IPS DF 4.7 (cell line): ENCODE data around the gene RNF126.
"Not testable (repeated sequence)": the region's sequence is repeated elsewhere in the genome, so short reads cannot be mapped to it uniquely, and the experiment has no call there.

Experiments used
- DNase-seq: peaks from one replicate; pipeline ENCODE4 v3.0.0-alpha.2; 2013; ENCODE audit warnings: low spot score; ENCODE audit errors: extremely low read depth

RNF126 gene

GRCh38 chr19:662962-663681, at the start of gene RNF126:
RNF126 (minus strand) TSS chr19:663214; CDS start chr19:663121, 93 bp downstream.
- DNase-seq = no peak

DNA sequence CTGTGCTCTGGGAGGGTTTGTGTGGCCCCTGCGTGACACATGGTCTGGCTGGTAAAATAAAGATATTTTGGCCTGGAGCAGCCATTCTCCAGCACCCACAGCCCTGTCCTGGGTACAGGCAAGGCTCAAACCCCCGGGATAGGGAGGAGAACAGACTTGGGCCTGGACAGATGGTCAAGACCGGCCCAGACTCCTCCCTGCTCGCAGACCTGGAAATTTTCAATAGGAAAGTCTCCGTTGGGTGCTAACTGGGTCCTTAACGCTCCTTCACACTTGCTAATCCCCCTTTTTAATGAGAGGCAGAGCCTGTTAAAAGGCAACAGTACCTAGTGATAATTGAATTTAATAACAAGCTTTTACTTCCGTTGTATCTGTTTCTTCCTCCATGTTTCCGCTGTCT, 48.2 kb upstream of the RNF126 start:
- DNase-seq = no peak

DNA sequence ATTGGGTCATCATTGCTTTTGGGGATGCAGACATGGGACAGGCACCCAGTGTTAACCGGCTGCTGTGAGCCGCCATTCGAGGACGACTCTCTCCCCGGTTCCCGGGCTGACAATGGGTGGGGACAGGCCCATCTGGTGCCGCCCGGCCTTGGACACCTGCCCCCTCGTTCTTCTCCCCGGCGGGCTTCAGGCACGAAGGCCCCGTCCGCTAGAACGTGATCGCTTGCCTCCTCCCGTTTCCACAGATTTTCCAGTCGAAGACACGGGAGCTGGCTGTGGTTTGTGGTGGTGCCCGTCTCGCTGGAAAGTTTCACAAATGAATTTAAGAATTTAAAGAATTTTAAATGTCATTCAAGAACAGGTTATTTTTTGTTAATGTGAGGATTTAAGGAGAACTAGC, 47.8 kb upstream of the RNF126 start:
- DNase-seq = no peak

DNA sequence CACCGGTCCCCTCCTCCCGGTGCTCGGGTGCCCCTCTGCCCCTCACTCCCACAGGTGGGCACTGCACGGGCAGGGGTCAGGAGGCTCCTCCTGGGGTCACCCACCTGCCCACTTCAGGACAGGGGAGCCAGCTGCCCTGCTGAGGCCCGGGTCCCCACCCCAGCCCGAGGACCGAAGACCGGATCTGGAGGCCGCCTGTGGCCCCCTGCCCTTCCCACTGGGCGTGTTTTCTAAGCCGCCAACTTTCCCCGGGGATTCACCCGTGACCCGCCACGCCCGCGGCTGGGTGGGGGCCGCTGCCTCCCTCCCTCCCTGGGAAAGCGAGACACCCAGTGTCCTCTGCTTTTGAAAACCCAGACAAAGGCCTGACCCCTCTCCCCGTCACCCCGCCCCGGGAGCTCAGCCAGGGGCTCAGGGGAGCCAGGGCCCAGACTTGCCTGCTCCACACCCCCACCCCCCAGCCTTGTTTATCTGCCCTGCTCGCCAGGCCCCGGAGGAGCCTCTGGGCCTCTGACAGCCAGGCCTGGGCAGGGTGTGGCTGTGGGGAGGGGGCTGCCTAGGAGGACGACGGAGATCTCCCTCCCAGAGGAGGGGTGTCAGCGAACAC, 47.1 kb upstream of the RNF126 start:
- no peak for DNase-seq

- no peak for DNase-seq
Measured at GRCh38 chr19:709196-709964, 46.4 kb upstream of the RNF126 start.

- no peak for DNase-seq
Measured at GRCh38 chr19:708154-709143, 45.4 kb upstream of the RNF126 start, which contains the start of gene PALM. PALM (plus strand) TSS chr19:708935; CDS start chr19:709147, 212 bp downstream.

DNA sequence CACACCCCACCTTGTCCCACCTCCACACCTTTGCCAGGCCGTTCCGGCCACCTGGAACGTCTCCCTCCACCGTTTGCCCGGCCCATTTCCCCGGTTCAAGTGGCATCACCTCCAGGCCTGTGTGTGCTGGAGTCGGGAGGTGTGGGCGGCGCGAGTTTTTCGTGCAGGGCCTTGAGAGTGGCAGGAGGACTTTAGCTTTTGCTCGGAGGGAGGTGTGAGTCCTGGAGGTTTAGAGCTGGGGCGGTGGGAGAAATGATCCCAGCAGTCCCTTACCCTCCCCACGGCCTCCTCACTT, 41.4 kb upstream of the RNF126 start:
- no peak for DNase-seq

GRCh38 chr19:703651-704446, 40.8 kb upstream of the RNF126 start:
- DNase-seq = no peak

DNA sequence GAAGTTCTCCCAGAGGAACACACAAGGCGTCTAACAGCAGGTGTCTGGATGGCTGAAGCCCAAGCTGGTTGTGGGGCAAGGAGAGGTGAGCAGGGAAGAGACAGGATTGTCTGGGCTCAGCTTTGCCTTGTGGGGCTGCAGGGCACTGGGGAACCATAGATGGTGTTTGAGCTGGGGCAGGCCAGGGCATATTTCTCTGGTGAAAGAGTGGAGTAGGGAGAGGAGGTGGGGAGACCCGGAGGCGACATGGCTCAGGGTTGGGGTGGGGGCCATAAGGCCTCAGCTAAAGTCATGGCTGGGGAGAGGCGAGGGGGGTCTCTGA, 40.3 kb upstream of the RNF126 start:
- DNase-seq = no peak

GRCh38 chr19:702847-703246, 39.8 kb upstream of the RNF126 start:
- not testable (repeated sequence) for DNase-seq

DNA sequence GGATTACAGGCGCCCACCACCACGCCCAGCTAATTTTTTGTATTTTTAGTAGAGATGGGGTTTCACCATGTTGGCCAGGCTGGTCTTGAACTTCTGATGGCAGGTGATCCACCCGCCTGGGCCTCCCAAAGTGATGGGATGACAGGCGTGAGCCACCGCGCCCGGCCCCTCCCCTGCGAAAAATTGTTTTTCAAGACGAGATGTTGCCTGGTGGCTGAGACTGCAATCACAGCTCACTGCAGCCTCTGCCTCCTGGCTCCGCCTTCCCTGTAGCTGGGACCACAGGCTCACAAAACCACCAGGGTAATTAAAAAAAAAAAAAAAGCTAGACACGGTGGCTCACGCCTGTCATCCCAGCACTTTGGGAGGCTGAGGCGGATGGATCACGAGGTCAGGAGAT, 36.9 kb upstream of the RNF126 start:
- DNase-seq = not testable (repeated sequence)

GRCh38 chr19:698529-698928, 35.5 kb upstream of the RNF126 start:
- not testable (repeated sequence) for DNase-seq

GRCh38 chr19:695352-695949, 32.4 kb upstream of the RNF126 start, which contains the start of gene PRSS57:
PRSS57 (minus strand) TSS chr19:695452; CDS start chr19:695430, 22 bp downstream.
- no peak for DNase-seq

DNA sequence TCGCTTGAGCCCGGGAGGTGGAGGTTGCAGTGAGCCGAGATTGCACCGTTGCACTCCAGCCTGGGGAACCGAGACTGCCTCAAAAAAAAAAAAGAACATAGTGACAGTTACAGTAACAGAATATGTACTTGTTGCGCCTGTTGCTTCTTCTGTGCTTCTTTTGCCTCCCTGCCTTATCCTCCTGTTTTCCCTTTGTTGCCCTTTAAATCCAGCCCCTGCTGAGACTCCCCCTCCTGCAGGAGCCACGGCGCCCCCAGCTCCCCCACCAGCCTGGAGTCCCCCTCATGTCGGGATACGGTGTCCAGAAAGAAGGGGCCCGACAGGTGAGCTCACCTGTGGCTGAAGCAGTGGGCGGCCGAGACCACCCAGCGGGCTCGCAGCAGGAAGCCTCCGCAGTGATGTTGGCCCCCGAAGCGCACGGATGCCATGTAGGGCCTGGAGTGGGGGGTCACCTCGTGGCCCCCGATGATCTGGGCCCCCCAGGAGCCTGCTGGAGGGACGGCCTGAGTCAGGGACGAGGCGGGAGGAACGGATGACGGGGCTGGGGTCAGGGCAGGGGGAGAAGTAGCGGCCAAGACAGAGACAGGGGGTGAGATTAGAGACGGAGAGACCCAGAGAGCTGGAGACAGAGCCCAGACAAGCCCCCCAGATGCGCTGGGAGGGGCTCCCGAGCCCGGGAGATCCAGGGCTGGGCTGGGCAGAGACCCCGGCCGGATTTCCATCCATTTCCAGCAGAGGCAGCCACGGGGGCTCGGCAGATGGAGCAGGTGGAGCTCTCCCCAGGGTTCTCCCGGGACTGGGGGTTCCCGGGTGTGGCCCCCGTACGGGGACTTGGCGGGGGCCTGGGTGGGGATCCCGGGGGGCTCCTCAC, 31.7 kb upstream of the RNF126 start:
- no peak for DNase-seq

DNA sequence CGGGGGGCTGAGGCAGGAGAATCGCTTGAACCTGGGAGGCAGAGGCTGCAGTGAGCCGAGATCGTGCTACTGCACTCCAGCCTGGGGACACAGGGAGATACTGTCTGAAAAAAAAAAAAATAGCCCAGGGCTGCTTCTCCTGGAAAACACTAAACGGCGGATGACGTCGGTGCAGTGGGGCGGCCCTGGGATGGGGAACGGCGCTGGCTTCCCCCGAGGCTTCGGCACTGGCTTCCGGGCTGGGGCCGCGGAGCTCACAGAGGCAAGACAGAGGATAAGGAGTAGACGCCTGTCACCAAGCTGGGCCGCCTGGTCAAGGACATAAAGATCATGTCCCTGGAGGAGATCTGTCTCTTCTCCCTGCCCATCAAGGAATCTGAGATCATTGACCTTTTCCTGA, 27.2 kb upstream of the RNF126 start:
- no peak for DNase-seq

DNA sequence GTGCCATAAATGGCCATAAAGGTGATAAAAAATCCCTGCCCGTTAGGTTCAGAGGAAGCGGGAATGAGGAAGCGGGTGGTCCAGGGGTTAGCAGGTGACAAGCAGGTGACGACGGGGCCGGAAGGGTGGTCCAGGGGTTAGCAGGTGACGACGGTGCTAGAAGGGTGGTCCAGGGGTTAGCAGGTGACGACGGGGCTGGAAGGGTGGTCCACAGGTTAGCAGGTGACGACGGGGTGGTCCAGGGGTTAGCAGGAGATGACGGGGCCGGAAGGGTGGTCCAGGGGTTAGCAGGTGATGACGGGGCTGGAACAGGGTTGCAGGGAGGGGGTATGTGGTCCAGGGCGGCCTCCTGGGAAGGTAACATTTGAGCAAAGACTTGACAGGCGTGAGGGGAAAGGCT, 26.0 kb upstream of the RNF126 start:
- no peak for DNase-seq

GRCh38 chr19:688214-688613, 25.2 kb upstream of the RNF126 start:
- DNase-seq = no peak

- no peak for DNase-seq
Measured at GRCh38 chr19:687569-688166, 24.7 kb upstream of the RNF126 start.
